Transverse colon (tissue), 4 donors: ENCODE measurements around the gene ACTA2. TPM values are rescaled to one million over a fixed set of nuclear protein-coding genes. Genes with fewer than 3 reads are reported as not detected.

Experiments used
- DNase-seq: peaks from one replicate; pipeline ENCODE4 v3.0.0-alpha.2; 2019
- H3K27ac ChIP-seq, 4 donors: fragments of 200-600 bp; sonication (generic); 2 replicates each; pipeline ENCODE4 v1.5.1; 2016 to 2018; ENCODE audit warnings: inconsistent platforms in 4 of 4
- H3K27me3 ChIP-seq: fragments of 200-600 bp; sonication (generic); 2 replicates; pipeline ENCODE4 v1.5.1; 2017; ENCODE audit warnings: inconsistent platforms
- H3K36me3 ChIP-seq, 4 donors: fragments of 200-600 bp; sonication (generic); 2 replicates each; pipeline ENCODE4 v1.5.1; 2017 to 2019; ENCODE audit warnings: inconsistent platforms in 4 of 4
- H3K4me1 ChIP-seq, 4 donors: fragments of 200-600 bp; sonication (generic); 2 replicates each; pipeline ENCODE4 v1.5.1; 2017 to 2020; ENCODE audit warnings: inconsistent platforms in 4 of 4
- H3K4me3 ChIP-seq, 4 donors: fragments of 200-600 bp; sonication (generic); 1 replicate in 1 of 4; 2 replicates in 3 of 4; pipeline versions ENCODE4 v1.5.1 to v1.6.1; 2017 to 2019; ENCODE audit warnings: inconsistent platforms in 4 of 4
- H3K9me3 ChIP-seq, 2 donors: fragments of 200-600 bp; sonication (generic); 2 replicates each; pipeline ENCODE4 v1.5.1; 2017 to 2019; ENCODE audit warnings: inconsistent platforms in 2 of 2
- EP300 ChIP-seq: sonication (generic); formaldehyde crosslinking; IDR thresholded peaks from one replicate; pipeline ENCODE4 v1.6.1; 2017; ENCODE audit warnings: antibody characterized with exemption, low read depth
- POLR2A ChIP-seq: fragments of 450-650 bp; IDR thresholded peaks from one replicate; pipeline ENCODE4 v1.6.1; 2016; ENCODE audit warnings: antibody characterized with exemption, mild to moderate bottlenecking, moderate library complexity
- POLR2AphosphoS5 ChIP-seq, 3 donors: sonication (generic); formaldehyde crosslinking; IDR thresholded peaks; one replicate each; pipeline ENCODE4 v1.6.1; 2016; ENCODE audit warnings: antibody characterized with exemption in 3 of 3
- WGBS, 2 donors: methylation state at CpG; one replicate each; pipeline ENCODE4 v1.1.5; 2018; ENCODE audit warnings: low coverage in 1 of 2; 5-methylcytosine and 5-hydroxymethylcytosine counted together
- in situ Hi-C, 4 donors: fragments of 200-750 bp; cut with MboI; loops; one replicate each; pipeline versions ENCODE4 v1.15.0 to v1.15.1; 2017; ENCODE audit warnings: low sequenced_read_pairs in 3 of 4, low pct_ligation_motif_present in 1 of 4, low pct_unique_long_range_greater_than_20kb in 1 of 4
- intact Hi-C: fragments of 100-400 bp; cut with DNase I; formaldehyde crosslinking; loops from one replicate; pipeline ENCODE4 v1.15.1; 2023; ENCODE audit warnings: low total_unique reads
- total RNA-seq, 4 donors: library from RNA; depleted of rRNA; stranded (reverse); fragments of >200 nt; gene quantifications; one replicate each; pipeline ENCODE4 v1.1.0, GENCODE V29; 2016
- TF ChIP-seq, protein P1 (sequence below), 5 experiments: fragments of 200-600 bp in 3 of 5; fragments of 450-650 bp in 2 of 5; sonication (generic) in 3 of 5; IDR thresholded peaks; 1 replicate in 2 of 5; 2 replicates in 3 of 5; pipeline ENCODE4 v1.5.1; 2016 to 2017; ENCODE audit warnings: antibody characterized with exemption in 5 of 5, inconsistent platforms in 3 of 5, mild to moderate bottlenecking in 2 of 5, moderate library complexity in 1 of 5

ACTA2 gene
- total RNA-seq, 4 donors from 2014 or later, result 403 to 1,827 (median 457) TPM

DNA sequence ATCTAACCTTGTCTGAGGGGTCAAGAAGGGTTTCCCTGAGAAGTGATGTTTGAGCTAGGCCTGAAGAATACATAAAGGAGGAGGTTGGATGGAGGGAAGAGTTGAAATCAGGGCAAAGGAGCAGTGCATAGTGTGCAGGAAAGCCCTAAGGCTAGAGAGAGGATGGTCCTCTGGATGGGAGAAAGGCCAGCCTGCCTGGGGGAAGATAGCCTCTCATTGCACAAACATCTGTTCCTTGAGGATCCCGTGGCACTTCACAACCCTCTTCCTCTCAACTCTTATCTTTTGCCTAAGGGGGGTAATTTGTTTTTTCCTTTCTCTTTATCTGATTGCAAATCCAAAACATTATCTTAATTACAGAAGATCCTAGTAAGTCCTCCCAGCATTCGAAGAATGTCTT is 36.8 kb downstream of the ACTA2 start:
- in situ Hi-C loops, result no loop called here

GRCh38 chr10:88913788-88914187 is 38.8 kb downstream of the ACTA2 start:
- no peaks in the 10 kb centered on the region for H3K27me3 ChIP-seq
- H3K27ac ChIP-seq, result peak overlapping the region in 2 of 4 donors; percentile 15 to 25
- intact Hi-C loops (no loop called here), in situ Hi-C loops (no loop called here)
- peaks cover 0 to 1% (median 0%) of the 10 kb centered on the region in 4 donors for H3K36me3 ChIP-seq
- no peaks in the 10 kb centered on the region for H3K4me1 ChIP-seq
- DNase-seq, result no peak
- no peak overlapping the region for H3K4me3 ChIP-seq
- TF ChIP-seq POLR2AphosphoS5 (IDR thresholded peaks at IDR 0.05) (no peak), POLR2A (no peak), EP300 (no peak)
- TF ChIP-seq, protein P1, sequence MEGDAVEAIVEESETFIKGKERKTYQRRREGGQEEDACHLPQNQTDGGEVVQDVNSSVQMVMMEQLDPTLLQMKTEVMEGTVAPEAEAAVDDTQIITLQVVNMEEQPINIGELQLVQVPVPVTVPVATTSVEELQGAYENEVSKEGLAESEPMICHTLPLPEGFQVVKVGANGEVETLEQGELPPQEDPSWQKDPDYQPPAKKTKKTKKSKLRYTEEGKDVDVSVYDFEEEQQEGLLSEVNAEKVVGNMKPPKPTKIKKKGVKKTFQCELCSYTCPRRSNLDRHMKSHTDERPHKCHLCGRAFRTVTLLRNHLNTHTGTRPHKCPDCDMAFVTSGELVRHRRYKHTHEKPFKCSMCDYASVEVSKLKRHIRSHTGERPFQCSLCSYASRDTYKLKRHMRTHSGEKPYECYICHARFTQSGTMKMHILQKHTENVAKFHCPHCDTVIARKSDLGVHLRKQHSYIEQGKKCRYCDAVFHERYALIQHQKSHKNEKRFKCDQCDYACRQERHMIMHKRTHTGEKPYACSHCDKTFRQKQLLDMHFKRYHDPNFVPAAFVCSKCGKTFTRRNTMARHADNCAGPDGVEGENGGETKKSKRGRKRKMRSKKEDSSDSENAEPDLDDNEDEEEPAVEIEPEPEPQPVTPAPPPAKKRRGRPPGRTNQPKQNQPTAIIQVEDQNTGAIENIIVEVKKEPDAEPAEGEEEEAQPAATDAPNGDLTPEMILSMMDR (IDR thresholded peaks at IDR 0.05), result no peak
- H3K9me3 ChIP-seq, result no peaks in the 10 kb centered on the region
- WGBS, 2 donors, result 62 to 68% methylated on average over 5 of the region's 5 CpGs

More for the DNA sequence above, 36.8 kb downstream of the ACTA2 start:
- TF ChIP-seq, protein P1 (IDR thresholded peaks at IDR 0.05), result no peak
- TF ChIP-seq POLR2AphosphoS5 (IDR thresholded peaks at IDR 0.05), result no peak
- no peak for TF ChIP-seq EP300
- TF ChIP-seq POLR2A, result no peak
- H3K9me3 ChIP-seq, result no peaks in the 10 kb centered on the region
- no peak overlapping the region for H3K4me3 ChIP-seq
- H3K27ac ChIP-seq, result no peak overlapping the region
- H3K4me1 ChIP-seq, result no peaks in the 10 kb centered on the region
- 74 to 90% methylated on average over 2 of the region's 2 CpGs for WGBS, 2 donors
- H3K36me3 ChIP-seq, result peaks cover 0 to 1% (median 0%) of the 10 kb centered on the region in 4 donors
- intact Hi-C loops, result no loop called here
- no peaks in the 10 kb centered on the region for H3K27me3 ChIP-seq
- no peak for DNase-seq

DNA sequence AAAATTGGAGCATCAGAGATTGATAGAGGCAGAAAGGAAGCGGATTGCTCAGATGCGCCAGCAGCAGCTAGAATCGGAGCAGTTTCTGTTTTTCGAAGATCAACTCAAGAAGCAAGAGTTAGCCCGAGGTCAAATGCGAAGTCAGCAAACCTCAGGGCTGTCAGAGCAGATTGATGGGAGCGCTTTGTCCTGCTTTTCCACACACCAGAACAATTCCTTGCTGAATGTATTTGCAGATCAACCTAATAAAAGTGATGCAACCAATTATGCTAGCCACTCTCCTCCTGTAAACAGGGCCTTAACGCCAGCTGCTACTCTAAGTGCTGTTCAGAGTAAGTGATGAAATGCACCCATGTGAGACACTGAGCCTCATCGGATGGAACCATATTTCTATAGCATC is 39.4 kb downstream of the ACTA2 start:
- TF ChIP-seq EP300 (no peak), POLR2AphosphoS5 (IDR thresholded peaks at IDR 0.05) (peak in 2 of 3 donors; percentile 53 to 58)
- Histone ChIP-seq H3K9me3 (no peaks in the 10 kb centered on the region), H3K4me1 (no peaks in the 10 kb centered on the region), H3K27me3 (no peaks in the 10 kb centered on the region), H3K27ac (peak overlapping the region; percentile 6 to 60 (median 37)), H3K4me3 (no peak overlapping the region), H3K36me3 (peaks cover 0 to 1% (median 0%) of the 10 kb centered on the region in 4 donors)
- in situ Hi-C loops, result no loop called here
- DNase-seq, result no peak
- intact Hi-C loops, result no loop called here
- WGBS, 2 donors, result 37 to 77% methylated on average over 2 to 9 of the region's 9 CpGs

- Histone ChIP-seq H3K27ac (no peak overlapping the region), H3K36me3 (no peaks in the 10 kb centered on the region), H3K9me3 (no peaks in the 10 kb centered on the region), H3K4me3 (no peak overlapping the region), H3K4me1 (no peaks in the 10 kb centered on the region), H3K27me3 (no peaks in the 10 kb centered on the region)
- in situ Hi-C loops (no loop called here), intact Hi-C loops (no loop called here)
- WGBS, 2 donors, result 94 to 100% methylated on average over 2 to 3 of the region's 3 CpGs
- TF ChIP-seq POLR2AphosphoS5 (IDR thresholded peaks at IDR 0.05), result no peak
- TF ChIP-seq POLR2A, result no peak
- TF ChIP-seq, protein P1 (IDR thresholded peaks at IDR 0.05), result no peak
- TF ChIP-seq EP300, result no peak
- DNase-seq, result no peak
These were observed 40.7 kb downstream of the ACTA2 start for GRCh38 chr10:88911851-88912250.

- no peaks in the 10 kb centered on the region for H3K4me1 ChIP-seq
- H3K9me3 ChIP-seq, result no peaks in the 10 kb centered on the region
- DNase-seq, result no peak
- no peaks in the 10 kb centered on the region for H3K27me3 ChIP-seq
- H3K36me3 ChIP-seq, result no peaks in the 10 kb centered on the region
- in situ Hi-C loops, result no loop called here
- WGBS, 2 donors, result 100% methylated on average over 1 of the region's 1 CpG
- TF ChIP-seq POLR2AphosphoS5 (IDR thresholded peaks at IDR 0.05), result no peak
- TF ChIP-seq, protein P1 (IDR thresholded peaks at IDR 0.05), result no peak
- no peak for TF ChIP-seq EP300
- no peak for TF ChIP-seq POLR2A
- H3K4me3 ChIP-seq, result no peak overlapping the region
- H3K27ac ChIP-seq, result no peak overlapping the region
- intact Hi-C loops, result no loop called here
These were observed 41.5 kb downstream of the ACTA2 start for GRCh38 chr10:88911116-88911515.
